ENCODE results near the gene ABCG4. TPM values are rescaled to one million over a fixed set of nuclear protein-coding genes. Genes with fewer than 3 reads are reported as not detected.
"Not testable (repeated sequence)": the region's sequence is repeated elsewhere in the genome, so short reads cannot be mapped to it uniquely, and the experiment has no call there.

Gene ABCG4
- total RNA-seq, 1 donor: 0.10 TPM

- H3K27me3 ChIP-seq (ENCODE audit: insufficient read depth, low read length): no peaks in the 10 kb centered on the region
- H3K4me1 ChIP-seq (ENCODE audit: insufficient read depth, low read length): peaks cover 19% of the 10 kb centered on the region
- H3K4me3 ChIP-seq (ENCODE audit: low read length): no peak overlapping the region
- no peaks in the 10 kb centered on the region for H3K9me3 ChIP-seq (ENCODE audit: low read depth, low read length)
Measured at GRCh38 chr11:119126675-119127268, 22.1 kb upstream of the ABCG4 start.

GRCh38 chr11:119130662-119131061 is 18.2 kb upstream of the ABCG4 start:
- H3K4me3 ChIP-seq (ENCODE audit: low read length): no peak overlapping the region
- no peaks in the 10 kb centered on the region for H3K27me3 ChIP-seq (ENCODE audit: insufficient read depth, low read length)
- peaks cover 4% of the 10 kb centered on the region for H3K4me1 ChIP-seq (ENCODE audit: insufficient read depth, low read length)
- H3K9me3 ChIP-seq (ENCODE audit: low read depth, low read length): no peaks in the 10 kb centered on the region

GRCh38 chr11:119134389-119134978 is 14.4 kb upstream of the ABCG4 start:
- Histone ChIP-seq H3K4me1 (ENCODE audit: insufficient read depth, low read length) (no peaks in the 10 kb centered on the region), H3K9me3 (ENCODE audit: low read depth, low read length) (no peaks in the 10 kb centered on the region), H3K27me3 (ENCODE audit: insufficient read depth, low read length) (no peaks in the 10 kb centered on the region), H3K4me3 (ENCODE audit: low read length) (no peak overlapping the region)

- H3K9me3 ChIP-seq (ENCODE audit: low read depth, low read length); H3K27me3 ChIP-seq (ENCODE audit: insufficient read depth, low read length); H3K4me3 ChIP-seq (ENCODE audit: low read length); H3K4me1 ChIP-seq (ENCODE audit: insufficient read depth, low read length): not testable (repeated sequence)
Measured at GRCh38 chr11:119139276-119139675, 9.6 kb upstream of the ABCG4 start.

GRCh38 chr11:119144825-119145486 is 3.9 kb upstream of the ABCG4 start:
- Histone ChIP-seq H3K27me3 (ENCODE audit: insufficient read depth, low read length) (peaks cover 43% of the 10 kb centered on the region), H3K4me3 (ENCODE audit: low read length) (no peak overlapping the region), H3K9me3 (ENCODE audit: low read depth, low read length) (no peaks in the 10 kb centered on the region), H3K4me1 (ENCODE audit: insufficient read depth, low read length) (peaks cover 18% of the 10 kb centered on the region)

- Histone ChIP-seq H3K4me3 (ENCODE audit: low read length) (no peak overlapping the region), H3K27me3 (ENCODE audit: insufficient read depth, low read length) (peaks cover 49% of the 10 kb centered on the region), H3K9me3 (ENCODE audit: low read depth, low read length) (no peaks in the 10 kb centered on the region), H3K4me1 (ENCODE audit: insufficient read depth, low read length) (peaks cover 18% of the 10 kb centered on the region)
Measured at GRCh38 chr11:119145551-119145950, 3.3 kb upstream of the ABCG4 start.

- H3K4me1 ChIP-seq (ENCODE audit: insufficient read depth, low read length): peaks cover 18% of the 10 kb centered on the region
- H3K27me3 ChIP-seq (ENCODE audit: insufficient read depth, low read length): peaks cover 61% of the 10 kb centered on the region
- no peak overlapping the region for H3K4me3 ChIP-seq (ENCODE audit: low read length)
- no peaks in the 10 kb centered on the region for H3K9me3 ChIP-seq (ENCODE audit: low read depth, low read length)
Measured at GRCh38 chr11:119147604-119148333, 1.1 kb upstream of the ABCG4 start.

GRCh38 chr11:119148720-119149017 is 183 bp upstream of the ABCG4 start:
- H3K27me3 ChIP-seq (ENCODE audit: insufficient read depth, low read length): peaks cover 64% of the 10 kb centered on the region

GRCh38 chr11:119149786-119150275 is 979 bp downstream of the ABCG4 start:
- Histone ChIP-seq H3K9me3 (ENCODE audit: low read depth, low read length) (no peaks in the 10 kb centered on the region), H3K27me3 (ENCODE audit: insufficient read depth, low read length) (peaks cover 64% of the 10 kb centered on the region), H3K4me3 (ENCODE audit: low read length) (no peak overlapping the region), H3K4me1 (ENCODE audit: insufficient read depth, low read length) (peaks cover 14% of the 10 kb centered on the region)

More at GRCh38 chr11:119148720-119149017, 183 bp upstream of the ABCG4 start:
- no peaks in the 10 kb centered on the region for H3K9me3 ChIP-seq (ENCODE audit: low read depth, low read length)
- H3K4me3 ChIP-seq (ENCODE audit: low read length): peak overlapping the region; percentile 30
- peaks cover 14% of the 10 kb centered on the region for H3K4me1 ChIP-seq (ENCODE audit: insufficient read depth, low read length)

GRCh38 chr11:119152043-119152442 is 3.2 kb downstream of the ABCG4 start:
- no peaks in the 10 kb centered on the region for H3K9me3 ChIP-seq (ENCODE audit: low read depth, low read length)
- H3K27me3 ChIP-seq (ENCODE audit: insufficient read depth, low read length): peaks cover 49% of the 10 kb centered on the region
- H3K4me3 ChIP-seq (ENCODE audit: low read length): no peak overlapping the region
- peaks cover 14% of the 10 kb centered on the region for H3K4me1 ChIP-seq (ENCODE audit: insufficient read depth, low read length)

- peaks cover 44% of the 10 kb centered on the region for H3K27me3 ChIP-seq (ENCODE audit: insufficient read depth, low read length)
Measured at GRCh38 chr11:119152604-119153003, 3.8 kb downstream of the ABCG4 start.

GRCh38 chr11:119153049-119153818 is 4.4 kb downstream of the ABCG4 start:
- Histone ChIP-seq H3K9me3 (ENCODE audit: low read depth, low read length) (no peaks in the 10 kb centered on the region), H3K4me3 (ENCODE audit: low read length) (no peak overlapping the region), H3K27me3 (ENCODE audit: insufficient read depth, low read length) (peaks cover 37% of the 10 kb centered on the region), H3K4me1 (ENCODE audit: insufficient read depth, low read length) (peaks cover 12% of the 10 kb centered on the region)

More at GRCh38 chr11:119152604-119153003, 3.8 kb downstream of the ABCG4 start:
- H3K4me3 ChIP-seq (ENCODE audit: low read length): no peak overlapping the region
- H3K9me3 ChIP-seq (ENCODE audit: low read depth, low read length): no peaks in the 10 kb centered on the region
- H3K4me1 ChIP-seq (ENCODE audit: insufficient read depth, low read length): peaks cover 14% of the 10 kb centered on the region

- peaks cover 31% of the 10 kb centered on the region for H3K27me3 ChIP-seq (ENCODE audit: insufficient read depth, low read length)
- no peak overlapping the region for H3K4me3 ChIP-seq (ENCODE audit: low read length)
- peaks cover 5% of the 10 kb centered on the region for H3K4me1 ChIP-seq (ENCODE audit: insufficient read depth, low read length)
- H3K9me3 ChIP-seq (ENCODE audit: low read depth, low read length): no peaks in the 10 kb centered on the region
Measured at GRCh38 chr11:119154178-119154577, 5.3 kb downstream of the ABCG4 start.

- peaks cover 15% of the 10 kb centered on the region for H3K27me3 ChIP-seq (ENCODE audit: insufficient read depth, low read length)
- H3K4me1 ChIP-seq (ENCODE audit: insufficient read depth, low read length): no peaks in the 10 kb centered on the region
- no peak overlapping the region for H3K4me3 ChIP-seq (ENCODE audit: low read length)
- H3K9me3 ChIP-seq (ENCODE audit: low read depth, low read length): no peaks in the 10 kb centered on the region
Measured at GRCh38 chr11:119155733-119156492, 7.1 kb downstream of the ABCG4 start.
